Common myeloid progenitor, CD34-positive (primary cell): ENCODE measurements around the gene BCL6.
A peak's percentile ranks its signal among the peaks of the same experiment; 100 is the strongest.

ENCODE experiments used
- CTCF ChIA-PET: fragments of 350-600 bp; sonication (Branson Sonifier 250); formaldehyde crosslinking; loops from one replicate; lab custom pipeline; 2021; ENCODE audit warnings: antibody characterized with exemption; lab: Charles Lee
- POLR2A ChIA-PET: fragments of 350-600 bp; sonication (Branson Sonifier 250); formaldehyde crosslinking; loops from one replicate; lab custom pipeline; 2021; ENCODE audit warnings: antibody characterized with exemption; lab: Charles Lee
- DNase-seq, 3 donors: peaks; one replicate each; pipeline versions ENCODE4 v3.0.0 to v3.0.0-alpha.2; 2013
- H3K27ac ChIP-seq, 2 experiments: 1 replicate in 1 of 2; 2 replicates in 1 of 2; pipeline ENCODE4 v1.7.0; 2013; ENCODE audit warnings: inconsistent platforms in 2 of 2, low read length in 2 of 2, mild to moderate bottlenecking in 2 of 2, low read depth in 1 of 2, moderate library complexity in 1 of 2; ENCODE audit not compliant: severe bottlenecking in 2 of 2, insufficient read depth in 1 of 2, poor library complexity in 1 of 2
- H3K27me3 ChIP-seq, 5 experiments: replicated peaks in 2 of 5; 1 replicate in 3 of 5; 2 replicates in 2 of 5; pipeline versions ENCODE4 v1.6.1 to v1.7.0; 2013; ENCODE audit warnings: low read length in 4 of 5, mild to moderate bottlenecking in 2 of 5, moderate library complexity in 2 of 5, inconsistent platforms in 1 of 5; ENCODE audit not compliant: insufficient read depth in 5 of 5, control insufficient read depth in 4 of 5
- H3K36me3 ChIP-seq, 4 experiments: 1 replicate in 2 of 4; 2 replicates in 2 of 4; pipeline versions ENCODE4 v1.6.1 to v1.7.0; 2013; ENCODE audit warnings: low read length in 3 of 4, control low read depth in 1 of 4, mild to moderate bottlenecking in 1 of 4; ENCODE audit not compliant: control insufficient read depth in 4 of 4, insufficient read depth in 4 of 4
- H3K4me1 ChIP-seq, 4 experiments: 1 replicate in 3 of 4; 2 replicates in 1 of 4; pipeline versions ENCODE4 v1.6.1 to v1.7.1; 2013; ENCODE audit warnings: low read length in 3 of 4, mild to moderate bottlenecking in 3 of 4, control low read depth in 1 of 4, inconsistent platforms in 1 of 4, moderate library complexity in 1 of 4; ENCODE audit not compliant: control insufficient read depth in 4 of 4, insufficient read depth in 4 of 4; ENCODE audit errors: control extremely low read depth in 1 of 4
- H3K4me3 ChIP-seq, 7 experiments: 1 replicate in 4 of 7; 2 replicates in 3 of 7; pipeline versions ENCODE4 v1.5.1 to v1.7.0; 2013; ENCODE audit warnings: mild to moderate bottlenecking in 7 of 7, low read length in 6 of 7, moderate library complexity in 6 of 7, inconsistent platforms in 2 of 7, low read depth in 2 of 7, control low read depth in 1 of 7; ENCODE audit not compliant: insufficient read depth in 4 of 7, control insufficient read depth in 1 of 7; ENCODE audit errors: extremely low read depth in 1 of 7
- H3K9me3 ChIP-seq, 5 experiments: 1 replicate in 4 of 5; 2 replicates in 1 of 5; pipeline versions ENCODE4 v1.6.1 to v1.7.1; 2013; ENCODE audit warnings: low read length in 4 of 5, mild to moderate bottlenecking in 2 of 5, inconsistent platforms in 1 of 5, low read depth in 1 of 5, moderate library complexity in 1 of 5; ENCODE audit not compliant: control insufficient read depth in 4 of 5, insufficient read depth in 2 of 5; ENCODE audit errors: control extremely low read depth in 1 of 5
- WGBS: methylation state at CpG from one replicate; pipeline ENCODE4 v1.1.5; 2013; ENCODE audit not compliant: insufficient coverage; 5-methylcytosine and 5-hydroxymethylcytosine counted together

Gene BCL6

GRCh38 chr3:187695449-187695848 is 49.8 kb downstream of the BCL6 start:
- no peak overlapping the region for H3K27ac ChIP-seq
- no peaks in the 10 kb centered on the region for H3K36me3 ChIP-seq
- H3K9me3 ChIP-seq, result no peaks in the 10 kb centered on the region
- H3K4me1 ChIP-seq, result no peaks in the 10 kb centered on the region
- DNase-seq, result no peak
- POLR2A ChIA-PET, result no interaction called here
- peaks cover 0 to 2% (median 0%) of the 10 kb centered on the region in 5 experiments for H3K27me3 ChIP-seq
- H3K4me3 ChIP-seq, result no peak overlapping the region
- CTCF ChIA-PET, result interaction anchor here (1.4 kb wide), 1 partner anchor 14 kb away, joined by 3 read pairs; no protein-coding TSS in a partner anchor
- WGBS, result 94% methylated on average over 4 of the region's 4 CpGs

DNA sequence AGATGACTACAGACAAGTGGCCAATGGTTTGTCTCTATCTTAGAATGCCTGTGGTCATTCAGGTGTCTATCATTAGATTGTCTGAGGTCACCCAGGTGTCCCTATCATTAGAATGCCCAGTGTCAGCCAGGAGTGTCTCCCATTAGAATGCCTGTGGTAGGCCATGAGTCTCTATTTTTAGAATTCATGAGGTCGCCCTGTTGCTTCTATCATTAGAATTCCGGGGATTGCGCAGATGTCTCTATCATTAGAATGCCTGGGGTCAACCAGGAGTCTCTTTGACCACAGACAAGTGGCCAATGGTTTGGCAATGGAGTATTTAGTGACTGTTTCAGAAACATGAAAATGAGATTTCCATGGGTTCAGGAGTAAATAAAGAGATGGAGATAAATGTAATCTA is 50.5 kb downstream of the BCL6 start:
- POLR2A ChIA-PET, result no interaction called here
- CTCF ChIA-PET, result interaction anchor here (1.4 to 1.6 kb wide), 2 partner anchors 13 to 474 kb away, joined by 3 read pairs; no protein-coding TSS in a partner anchor
- WGBS, result 79% methylated on average over 3 of the region's 3 CpGs

GRCh38 chr3:187693431-187693830 is 51.8 kb downstream of the BCL6 start:
- H3K9me3 ChIP-seq, result no peaks in the 10 kb centered on the region
- WGBS, result 88% methylated on average over 1 of the region's 1 CpG
- no peak overlapping the region for H3K27ac ChIP-seq
- H3K4me1 ChIP-seq, result no peaks in the 10 kb centered on the region
- ChIA-PET CTCF (interaction anchor here (0.7 to 2.0 kb wide), 6 partner anchors 10 to 473 kb away, joined by 3 to 9 read pairs (median 4); no protein-coding TSS in a partner anchor), POLR2A (no interaction called here)
- peaks cover 0 to 4% (median 2%) of the 10 kb centered on the region in 5 experiments for H3K27me3 ChIP-seq
- no peak for DNase-seq
- no peaks in the 10 kb centered on the region for H3K36me3 ChIP-seq
- H3K4me3 ChIP-seq, result no peak overlapping the region

More for the DNA sequence above, 50.5 kb downstream of the BCL6 start:
- Histone ChIP-seq H3K36me3 (no peaks in the 10 kb centered on the region), H3K9me3 (no peaks in the 10 kb centered on the region), H3K4me3 (no peak overlapping the region), H3K4me1 (no peaks in the 10 kb centered on the region), H3K27ac (no peak overlapping the region), H3K27me3 (peaks cover 0 to 3% (median 2%) of the 10 kb centered on the region in 5 experiments)
- DNase-seq, result no peak

DNA sequence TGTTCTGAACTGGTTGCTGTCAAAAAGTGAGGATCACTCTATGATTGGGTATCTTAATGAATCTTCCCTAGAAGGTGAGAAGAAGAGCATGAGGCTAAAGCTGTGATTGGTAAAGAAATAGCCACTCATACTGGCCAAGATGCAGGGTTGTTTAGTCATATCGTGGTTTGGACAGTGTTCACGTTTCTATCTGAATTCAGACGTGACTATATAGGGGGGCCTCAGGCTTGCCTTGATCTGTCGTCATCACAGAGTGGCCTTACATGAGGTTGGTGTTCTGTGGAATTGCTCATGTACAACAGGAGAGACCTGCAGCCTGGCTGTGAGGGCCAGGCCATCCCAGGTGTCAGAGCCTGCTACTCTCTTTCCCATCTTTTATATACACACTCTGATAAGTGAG is 55.3 kb downstream of the BCL6 start:
- no peaks in the 10 kb centered on the region for H3K4me1 ChIP-seq
- DNase-seq, result no peak
- H3K27me3 ChIP-seq, result peaks cover 0 to 4% (median 3%) of the 10 kb centered on the region in 5 experiments
- no peak overlapping the region for H3K4me3 ChIP-seq
- H3K27ac ChIP-seq, result no peak overlapping the region
- H3K9me3 ChIP-seq, result peaks cover 0 to 5% (median 0%) of the 10 kb centered on the region in 5 experiments
- ChIA-PET CTCF (interaction anchor here (0.8 to 2.7 kb wide), 3 partner anchors 11 to 14 kb away, joined by 3 to 15 read pairs (median 3); no protein-coding TSS in a partner anchor), POLR2A (no interaction called here)
- no peaks in the 10 kb centered on the region for H3K36me3 ChIP-seq
- WGBS, result 78% methylated on average over 4 of the region's 4 CpGs

- CTCF ChIA-PET, result interaction anchor here (14.6 kb wide), 1 partner anchor 363 kb away, joined by 376 read pairs; no protein-coding TSS in a partner anchor
- no peaks in the 10 kb centered on the region for H3K4me1 ChIP-seq
- no peak overlapping the region for H3K27ac ChIP-seq
- DNase-seq, result no peak
- WGBS, result no CpG with 5 or more reads among the region's 5 CpGs
- POLR2A ChIA-PET, result interaction anchor here (0.6 kb wide), 1 partner anchor 630 kb away, joined by 6 read pairs; no protein-coding TSS in a partner anchor
- no peak overlapping the region for H3K4me3 ChIP-seq
- no peaks in the 10 kb centered on the region for H3K36me3 ChIP-seq
- H3K27me3 ChIP-seq, result peaks cover 0 to 4% (median 3%) of the 10 kb centered on the region in 5 experiments
- H3K9me3 ChIP-seq, result peaks cover 0 to 10% (median 0%) of the 10 kb centered on the region in 5 experiments
Observed at GRCh38 chr3:187686621-187687273, 58.5 kb downstream of the BCL6 start.

DNA sequence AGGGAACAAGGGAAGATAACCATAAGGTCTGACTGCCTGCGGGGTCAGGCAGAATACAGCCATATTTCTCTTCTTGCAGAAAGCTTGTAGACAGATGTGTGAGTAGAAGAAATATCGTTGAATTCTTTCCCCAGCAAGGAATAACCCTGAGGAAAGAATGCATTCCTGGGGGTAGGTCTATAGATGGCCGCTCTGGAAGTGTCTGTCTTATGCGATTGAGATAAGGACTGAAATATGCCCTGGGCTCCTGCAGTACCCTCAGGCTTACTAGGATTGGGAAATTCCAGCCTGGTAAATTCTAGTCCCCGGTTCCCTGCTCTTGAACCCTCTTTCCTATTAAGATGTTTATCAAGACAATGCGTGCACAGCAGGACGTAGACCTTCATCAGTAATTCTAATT is 59.3 kb downstream of the BCL6 start:
- H3K27ac ChIP-seq, result no peak overlapping the region
- CTCF ChIA-PET, result interaction anchor here (14.6 kb wide), 1 partner anchor 362 kb away, joined by 376 read pairs; no protein-coding TSS in a partner anchor
- no peak overlapping the region for H3K4me3 ChIP-seq
- WGBS, result 86% methylated on average over 7 of the region's 7 CpGs
- peaks cover 0 to 4% (median 3%) of the 10 kb centered on the region in 5 experiments for H3K27me3 ChIP-seq
- no peak for DNase-seq
- POLR2A ChIA-PET, result no interaction called here
- no peaks in the 10 kb centered on the region for H3K4me1 ChIP-seq
- peaks cover 0 to 10% (median 0%) of the 10 kb centered on the region in 5 experiments for H3K9me3 ChIP-seq
- H3K36me3 ChIP-seq, result no peaks in the 10 kb centered on the region

- Histone ChIP-seq H3K27ac (no peak overlapping the region), H3K36me3 (no peaks in the 10 kb centered on the region), H3K27me3 (peaks cover 0 to 3% (median 3%) of the 10 kb centered on the region in 5 experiments), H3K9me3 (peaks cover 0 to 10% (median 0%) of the 10 kb centered on the region in 5 experiments), H3K4me1 (no peaks in the 10 kb centered on the region), H3K4me3 (no peak overlapping the region)
- DNase-seq, result peak in 2 of 3 donors; percentile 30 to 34
- POLR2A ChIA-PET, result no interaction called here
- CTCF ChIA-PET, result interaction anchor here (1.4 to 14.6 kb wide), 2 partner anchors 9 to 361 kb away, joined by 3 to 376 read pairs; no protein-coding TSS in a partner anchor
- no CpG with 5 or more reads among the region's 2 CpGs for WGBS
Observed at GRCh38 chr3:187684880-187685279, 60.4 kb downstream of the BCL6 start.
